NCI-H1092 (cell line): Measurements from ENCODE around the gene DSTYK.

Experiments
- DNase-seq: peaks from one replicate; lab custom pipeline; 2025; lab: John Stamatoyannopoulos, UW

DSTYK gene

DNA sequence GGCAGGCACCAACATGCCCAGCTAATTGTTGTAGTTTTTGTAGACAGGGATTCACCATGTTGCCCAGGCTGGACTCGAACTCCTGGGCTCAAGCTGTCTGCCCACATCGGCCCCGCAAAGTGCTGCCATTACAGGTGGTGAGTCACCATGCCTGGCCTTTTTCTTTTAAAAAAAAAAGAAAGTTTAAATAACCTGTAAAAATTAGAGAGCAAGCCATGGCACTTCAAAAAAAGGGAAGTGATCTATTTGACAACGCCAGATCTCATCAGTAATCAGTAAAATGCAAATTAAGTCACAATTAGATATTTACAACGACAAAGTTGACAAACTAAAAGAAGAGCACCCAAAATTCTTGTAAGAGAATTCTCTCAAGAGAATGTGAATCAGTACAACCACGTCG, 86.8 kb downstream of the DSTYK start:
- no peak for DNase-seq

DNA sequence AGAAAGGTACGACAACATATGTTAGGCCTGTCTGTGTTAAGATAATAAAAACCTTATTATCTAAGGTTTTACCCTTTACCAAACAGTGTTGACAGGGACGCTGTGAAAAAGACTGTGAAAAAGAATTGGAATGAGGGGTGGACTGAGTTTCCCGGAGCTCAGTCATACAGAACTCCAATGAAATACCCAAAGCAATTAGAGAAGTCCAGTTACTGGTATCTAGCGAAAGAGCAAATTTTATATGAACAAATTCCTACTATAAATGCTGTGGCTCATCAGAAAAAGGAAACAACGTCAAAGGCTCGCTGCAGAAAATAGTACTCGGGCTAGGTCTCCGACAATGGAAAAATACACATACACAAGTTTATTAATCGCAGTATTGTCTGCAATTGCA, 89.0 kb downstream of the DSTYK start:
- no peak for DNase-seq

DNA sequence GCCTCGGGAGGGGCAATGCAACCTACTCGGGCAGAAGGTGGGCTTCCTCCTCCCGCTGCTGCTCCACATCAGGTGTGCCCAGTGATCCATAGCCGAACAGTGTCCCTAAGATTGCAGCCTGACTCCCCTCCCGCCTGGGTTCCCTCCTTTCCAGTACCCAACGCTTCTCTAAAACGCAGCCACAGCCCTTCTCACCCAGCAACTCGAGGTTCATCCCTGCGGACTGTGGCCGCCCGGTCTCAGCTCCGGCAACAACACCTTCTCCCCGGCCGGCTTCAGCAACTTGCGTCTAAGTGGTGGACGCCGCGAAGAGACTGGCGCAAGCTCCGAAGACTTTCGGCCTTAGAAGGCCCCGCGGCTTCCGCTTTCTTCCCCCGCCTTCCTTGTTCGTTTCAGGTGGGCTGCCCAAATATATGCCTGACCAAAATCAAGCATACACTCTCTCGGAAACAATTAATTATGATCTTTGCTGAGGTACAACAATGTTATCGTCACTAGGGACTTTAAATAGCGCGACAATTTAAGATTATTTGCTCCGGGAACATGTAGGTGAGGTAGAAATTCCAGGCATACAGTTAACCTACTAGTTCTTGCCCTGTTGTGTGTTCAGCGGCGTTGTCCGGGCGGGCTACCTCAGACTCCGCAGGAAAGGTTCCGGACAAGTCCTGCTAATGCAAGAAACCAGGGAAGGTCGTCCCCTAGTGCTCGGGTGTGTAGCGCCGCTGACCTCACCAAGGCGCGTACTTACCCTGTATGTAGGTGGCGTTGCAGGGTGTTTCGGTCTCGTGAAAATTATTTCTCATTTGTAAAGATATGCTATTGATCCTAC, 89.6 kb downstream of the DSTYK start, which contains the start of gene RBBP5:
Gene RBBP5, minus strand, starts transcription at position 319 of the 829 bp plus-strand sequence. Its CDS starts 105 bp downstream, at position 214.
- peak; percentile 97 for DNase-seq

DNA sequence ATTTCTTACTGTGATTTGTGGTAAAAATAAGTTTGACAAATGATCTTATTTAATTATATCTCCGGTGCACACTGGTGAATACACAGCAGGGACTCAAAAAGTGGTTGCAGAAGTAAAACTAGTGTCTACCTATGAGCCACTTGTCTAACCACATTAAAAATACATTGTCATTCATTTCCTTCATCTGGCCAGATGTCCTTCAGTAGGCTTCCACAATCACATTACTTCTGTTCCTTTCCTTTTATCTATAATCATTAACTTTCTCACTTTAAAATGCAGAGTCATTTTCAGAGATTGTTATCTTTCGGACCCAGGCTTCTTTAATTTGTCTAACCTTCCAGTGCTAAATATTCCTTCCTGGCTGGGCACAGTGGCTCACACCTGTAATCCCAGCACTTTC, 92.8 kb downstream of the DSTYK start:
- no peak for DNase-seq

DNA sequence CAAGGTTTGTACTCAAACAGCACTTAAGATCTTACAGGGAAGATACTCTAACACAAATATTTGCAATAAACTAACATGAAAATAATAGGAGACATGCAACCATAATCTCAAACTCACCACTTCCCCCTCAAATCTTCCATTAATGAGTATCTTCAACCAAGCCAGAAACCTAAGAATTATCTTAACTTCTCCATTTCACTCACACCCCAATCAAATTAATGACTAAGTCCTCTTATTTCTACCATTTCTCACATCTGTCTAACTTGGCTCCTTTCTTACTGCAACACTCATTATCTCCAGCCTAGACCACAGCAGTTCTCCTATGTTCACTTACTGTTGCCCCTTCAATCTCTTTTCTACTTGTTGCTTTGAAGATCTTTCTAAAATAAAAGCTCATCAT, 100.1 kb downstream of the DSTYK start:
- DNase-seq = no peak

DNA sequence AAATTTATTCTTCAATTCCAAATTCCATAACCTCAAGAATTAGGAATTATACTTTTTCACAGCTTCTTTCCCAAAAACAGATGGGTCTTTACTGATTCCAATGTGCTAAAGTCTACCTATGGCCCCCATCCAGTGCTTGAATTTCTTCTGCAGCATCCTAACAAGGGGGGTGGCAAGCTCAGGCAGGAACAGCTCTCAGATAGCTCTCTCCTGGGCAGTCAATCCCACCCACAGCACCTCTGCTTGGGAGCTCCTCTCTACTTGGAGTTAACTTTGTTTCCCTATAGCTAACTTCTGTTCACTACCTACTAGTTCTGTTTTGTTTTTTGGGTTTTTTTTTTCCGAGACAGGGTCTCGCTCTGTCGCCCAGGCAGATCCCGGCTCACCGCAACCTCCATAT, 101.8 kb downstream of the DSTYK start:
- no peak for DNase-seq

DNA sequence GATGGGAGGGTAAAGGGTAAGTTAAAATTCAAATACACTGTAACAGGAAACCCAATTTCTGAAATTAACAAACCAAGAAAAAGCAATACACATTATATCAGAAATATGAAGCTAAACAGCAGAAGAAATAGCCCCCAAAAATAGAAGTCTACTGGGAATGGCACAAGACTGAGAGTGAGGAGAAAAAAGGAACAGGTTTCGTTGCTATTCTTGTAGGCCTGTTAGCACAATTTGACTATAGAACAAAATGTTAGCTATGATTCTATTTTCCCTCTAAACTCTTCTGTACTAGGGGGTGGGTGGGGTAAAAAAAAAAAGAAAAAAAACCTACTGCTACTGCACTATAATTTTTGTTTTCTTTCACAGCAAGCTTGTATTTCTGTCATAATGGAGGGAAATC, 102.2 kb downstream of the DSTYK start:
- no peak for DNase-seq

DNA sequence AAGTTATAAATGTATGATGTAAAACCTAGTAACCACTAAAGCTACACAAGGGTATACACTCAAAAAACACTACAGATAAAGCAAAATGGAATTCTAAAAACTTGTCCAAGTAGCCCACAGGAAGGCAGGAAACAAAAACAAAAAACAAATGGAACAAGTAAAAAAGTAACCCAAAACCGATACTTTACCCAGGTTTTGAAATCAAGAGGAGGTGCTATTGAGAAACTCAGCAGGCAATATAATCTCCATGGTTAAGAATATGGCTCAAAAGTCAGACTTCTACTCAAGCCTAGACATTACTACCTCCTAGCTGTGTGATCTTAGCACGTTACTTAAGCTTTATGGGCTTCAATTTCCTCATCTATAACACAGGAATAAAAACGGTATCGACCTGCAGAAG, 103.0 kb downstream of the DSTYK start:
- no peak for DNase-seq

DNA sequence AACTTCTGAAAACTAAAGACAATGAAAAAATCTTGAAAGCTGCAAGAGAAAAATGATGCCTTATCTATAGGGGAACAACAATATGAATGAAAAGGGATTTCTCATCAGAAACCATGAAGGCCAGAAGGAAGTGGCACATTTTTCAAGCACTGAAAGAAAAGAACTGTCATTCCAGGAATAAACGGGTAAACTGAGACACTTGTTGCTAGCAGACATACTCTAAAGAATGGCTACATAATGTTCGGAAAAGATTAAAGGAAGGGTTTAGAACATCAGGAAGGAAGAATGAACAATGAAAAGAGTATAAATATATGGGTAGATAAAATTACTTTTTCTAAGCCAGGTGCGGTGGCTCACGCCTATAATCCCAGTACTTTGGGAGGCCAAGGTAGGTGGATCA, 104.2 kb downstream of the DSTYK start:
- no peak for DNase-seq

DNA sequence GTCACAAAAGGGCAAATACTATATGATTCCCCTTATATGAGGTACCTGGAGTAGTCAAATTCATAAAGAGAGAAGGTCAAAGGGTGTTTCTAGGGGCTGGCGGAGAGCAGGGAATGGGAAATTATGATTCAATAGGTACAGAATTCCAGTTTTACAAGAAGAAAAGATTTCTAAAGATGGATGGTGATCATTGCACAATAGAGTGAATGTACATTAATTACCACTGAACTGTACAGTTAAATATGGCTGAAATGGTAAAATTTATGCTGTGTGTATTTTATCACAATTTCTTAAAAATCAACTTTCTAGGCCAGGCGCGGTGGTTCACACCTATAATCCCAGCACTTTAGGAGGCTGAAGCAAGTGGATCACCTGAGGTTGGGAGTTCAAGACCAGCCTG, 109.1 kb downstream of the DSTYK start:
- DNase-seq = no peak

DNA sequence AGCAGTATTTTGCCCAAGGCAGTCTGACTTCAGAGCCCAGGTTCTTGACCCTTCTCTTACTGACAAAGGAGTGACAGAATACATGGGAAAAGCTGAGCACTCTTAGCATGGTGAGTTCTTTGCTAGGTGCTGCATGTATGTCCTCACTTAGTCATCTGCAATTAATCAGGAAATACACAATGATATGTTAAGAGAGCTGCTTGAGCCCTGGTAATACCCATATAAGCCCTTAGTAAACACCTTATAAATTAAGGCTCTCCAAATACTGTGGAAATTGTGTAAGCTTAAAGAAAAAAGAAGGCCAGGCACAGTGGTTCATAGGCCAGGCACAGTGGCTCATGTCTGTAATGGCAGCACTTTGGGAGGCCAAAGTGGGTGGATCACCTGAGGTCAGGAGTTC, 113.3 kb downstream of the DSTYK start:
- DNase-seq = no peak

DNA sequence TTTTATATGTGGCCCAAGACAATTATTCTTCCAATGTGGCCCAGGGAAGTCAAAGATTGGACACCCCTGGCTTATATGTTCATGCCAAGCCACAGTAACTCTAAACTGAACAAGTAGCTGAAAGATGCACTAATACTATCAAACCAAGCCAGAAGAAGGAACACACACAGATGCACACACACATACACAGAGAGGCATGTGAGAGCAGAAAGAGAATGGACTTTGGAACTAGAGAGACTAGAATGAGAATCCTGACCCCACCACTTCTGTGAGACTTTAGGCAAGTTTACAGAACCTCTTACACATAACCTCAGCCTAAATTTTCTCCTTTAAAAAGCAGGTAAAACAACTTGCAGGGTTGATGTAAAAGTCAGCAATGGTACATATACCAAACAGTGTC, 116.1 kb downstream of the DSTYK start:
- no peak for DNase-seq
